Measurements from ENCODE around the gene ALG9. TPM values are rescaled to one million over a fixed set of nuclear protein-coding genes. Genes with fewer than 3 reads are reported as not detected.

ALG9 gene
- total RNA-seq, 1 donor from 2014 or later = 16.8 TPM

DNA sequence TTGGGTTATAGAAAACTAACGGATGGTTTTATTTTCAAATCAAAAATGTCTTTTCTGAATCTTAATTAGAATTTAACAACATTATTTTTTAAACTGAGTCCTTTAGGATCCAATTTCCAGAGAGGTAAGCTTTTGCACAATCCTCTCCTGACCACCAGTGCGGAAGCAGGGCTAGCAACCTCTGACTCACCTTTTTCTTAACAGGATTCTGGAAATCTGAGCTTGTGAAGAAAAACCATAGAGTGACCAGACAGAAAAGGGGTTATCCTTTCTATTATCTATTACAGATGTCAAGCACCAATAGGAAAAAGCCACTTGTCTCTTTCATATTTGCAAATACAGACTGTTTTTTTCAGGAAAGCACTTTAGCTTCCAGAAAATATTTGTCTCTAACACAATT, 25.3 kb downstream of the ALG9 start:
- Histone ChIP-seq H3K27ac (no peak overlapping the region), H3K27me3 (no peaks in the 10 kb centered on the region), H3K9me3 (no peaks in the 10 kb centered on the region), H3K4me1 (peaks cover 0 to 2% of the 10 kb centered on the region in 2 donors), H3K4me3 (no peak overlapping the region), H3K36me3 (peaks cover 38 to 57% of the 10 kb centered on the region in 2 donors)
- intact Hi-C loops (cut with DNase I) = no loop called here
- TF ChIP-seq, protein P1, sequence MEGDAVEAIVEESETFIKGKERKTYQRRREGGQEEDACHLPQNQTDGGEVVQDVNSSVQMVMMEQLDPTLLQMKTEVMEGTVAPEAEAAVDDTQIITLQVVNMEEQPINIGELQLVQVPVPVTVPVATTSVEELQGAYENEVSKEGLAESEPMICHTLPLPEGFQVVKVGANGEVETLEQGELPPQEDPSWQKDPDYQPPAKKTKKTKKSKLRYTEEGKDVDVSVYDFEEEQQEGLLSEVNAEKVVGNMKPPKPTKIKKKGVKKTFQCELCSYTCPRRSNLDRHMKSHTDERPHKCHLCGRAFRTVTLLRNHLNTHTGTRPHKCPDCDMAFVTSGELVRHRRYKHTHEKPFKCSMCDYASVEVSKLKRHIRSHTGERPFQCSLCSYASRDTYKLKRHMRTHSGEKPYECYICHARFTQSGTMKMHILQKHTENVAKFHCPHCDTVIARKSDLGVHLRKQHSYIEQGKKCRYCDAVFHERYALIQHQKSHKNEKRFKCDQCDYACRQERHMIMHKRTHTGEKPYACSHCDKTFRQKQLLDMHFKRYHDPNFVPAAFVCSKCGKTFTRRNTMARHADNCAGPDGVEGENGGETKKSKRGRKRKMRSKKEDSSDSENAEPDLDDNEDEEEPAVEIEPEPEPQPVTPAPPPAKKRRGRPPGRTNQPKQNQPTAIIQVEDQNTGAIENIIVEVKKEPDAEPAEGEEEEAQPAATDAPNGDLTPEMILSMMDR (IDR thresholded peaks at IDR 0.05) = no peak
- DNase-seq (ENCODE audit: low spot score in 2 of 2) = no peak

GRCh38 chr11:111845276-111846028, 25.9 kb downstream of the ALG9 start:
- TF ChIP-seq, protein P1 (IDR thresholded peaks at IDR 0.05) = no peak
- no peaks in the 10 kb centered on the region for H3K27me3 ChIP-seq
- no peak overlapping the region for H3K4me3 ChIP-seq
- no peaks in the 10 kb centered on the region for H3K9me3 ChIP-seq
- H3K27ac ChIP-seq = no peak overlapping the region
- intact Hi-C loops (cut with DNase I) = no loop called here
- peaks cover 37 to 52% of the 10 kb centered on the region in 2 donors for H3K36me3 ChIP-seq
- DNase-seq (ENCODE audit: low spot score in 2 of 2) = no peak
- peaks cover 0 to 2% of the 10 kb centered on the region in 2 donors for H3K4me1 ChIP-seq

GRCh38 chr11:111843661-111844060, 27.7 kb downstream of the ALG9 start:
- intact Hi-C loops (cut with DNase I) = loop anchor here (5.0 kb wide), 2 partner anchors 66 to 256 kb away; no protein-coding TSS in a partner anchor
- TF ChIP-seq, protein P1 (IDR thresholded peaks at IDR 0.05) = no peak
- Histone ChIP-seq H3K36me3 (peaks cover 30 to 38% of the 10 kb centered on the region in 2 donors), H3K4me3 (no peak overlapping the region), H3K27me3 (no peaks in the 10 kb centered on the region), H3K4me1 (peaks cover 0 to 2% of the 10 kb centered on the region in 2 donors), H3K9me3 (no peaks in the 10 kb centered on the region), H3K27ac (no peak overlapping the region)
- DNase-seq (ENCODE audit: low spot score in 2 of 2) = no peak

DNA sequence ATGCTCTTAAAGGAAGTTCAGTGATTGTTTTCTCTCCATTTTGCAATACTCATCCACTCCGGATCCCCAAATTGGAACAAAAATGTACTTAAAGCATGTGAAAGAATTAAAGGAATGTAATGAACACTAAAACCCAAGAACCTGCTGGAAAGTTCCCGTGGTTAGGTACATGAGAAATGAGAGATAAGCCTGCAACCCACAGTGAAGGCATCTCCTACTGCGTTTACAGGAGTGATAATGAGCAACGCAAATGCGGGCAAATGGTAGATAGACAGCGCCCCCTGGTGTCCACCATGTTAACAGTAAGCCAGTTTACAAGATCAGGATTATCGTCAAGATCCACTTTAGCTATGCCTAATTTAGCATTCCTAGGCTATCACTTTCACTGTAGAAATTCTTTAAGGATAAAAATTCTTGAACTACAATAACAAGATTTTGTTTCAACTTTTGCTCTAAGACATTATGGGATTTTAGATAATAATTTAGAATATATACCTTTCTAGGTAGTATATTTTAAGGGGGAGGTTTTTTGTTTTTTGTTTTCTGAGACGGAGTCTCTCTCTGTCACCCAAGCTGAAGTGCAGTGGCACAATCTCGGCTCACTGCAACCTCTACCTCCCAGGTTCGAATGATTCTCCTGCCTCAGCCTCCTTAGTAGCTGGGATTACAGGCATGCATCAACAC, 29.9 kb downstream of the ALG9 start:
- H3K9me3 ChIP-seq = no peaks in the 10 kb centered on the region
- peaks cover 0 to 2% of the 10 kb centered on the region in 2 donors for H3K4me1 ChIP-seq
- intact Hi-C loops (cut with DNase I) = loop anchor here (1.0 to 5.0 kb wide), 4 partner anchors 64 to 276 kb away; partner anchors contain the start of gene SIK2
- no peak overlapping the region for H3K4me3 ChIP-seq
- peaks cover 36 to 38% of the 10 kb centered on the region in 2 donors for H3K36me3 ChIP-seq
- H3K27ac ChIP-seq = no peak overlapping the region
- TF ChIP-seq, protein P1 (IDR thresholded peaks at IDR 0.05) = peak; percentile 78 to 85 (median 85)
- no peaks in the 10 kb centered on the region for H3K27me3 ChIP-seq
- DNase-seq (ENCODE audit: low spot score in 2 of 2) = peak; percentile 54 to 94

- DNase-seq (ENCODE audit: low spot score in 2 of 2) = no peak
- Histone ChIP-seq H3K4me1 (peaks cover 0 to 2% of the 10 kb centered on the region in 2 donors), H3K27me3 (no peaks in the 10 kb centered on the region), H3K36me3 (peaks cover 34 to 43% of the 10 kb centered on the region in 2 donors), H3K9me3 (no peaks in the 10 kb centered on the region), H3K4me3 (no peak overlapping the region), H3K27ac (no peak overlapping the region)
- TF ChIP-seq, protein P1 (IDR thresholded peaks at IDR 0.05) = no peak
- intact Hi-C loops (cut with DNase I) = loop anchor here (5.0 kb wide), 2 partner anchors 63 to 253 kb away; no protein-coding TSS in a partner anchor
Observed at GRCh38 chr11:111840143-111840542, 31.2 kb downstream of the ALG9 start.

All from ascending aorta (tissue), 2 donors.